Loucy (cell line): ENCODE measurements around the gene ACTBL2.

Experiments used
- H2AFZ ChIP-seq: fragments of 200-600 bp; sonication (generic); 2 replicates; pipeline ENCODE4 v1.6.0; 2016; ENCODE audit warnings: antibody characterized with exemption, mild to moderate bottlenecking, low read length, moderate library complexity
- H3F3A ChIP-seq: fragments of 200-600 bp; 2 replicates; pipeline ENCODE4 v1.6.0; 2016; ENCODE audit warnings: antibody characterized with exemption, low read depth, mild to moderate bottlenecking
- H3K27me3 ChIP-seq: fragments of 200-600 bp; sonication (generic); 2 replicates; pipeline ENCODE4 v1.6.1; 2014; ENCODE audit warnings: low read length, mild to moderate bottlenecking; ENCODE audit not compliant: insufficient read depth, poor library complexity, severe bottlenecking
- H3K36me3 ChIP-seq: fragments of 200-600 bp; sonication (generic); 2 replicates; pipeline ENCODE4 v1.6.1; 2016; ENCODE audit warnings: low read length; ENCODE audit not compliant: insufficient read depth
- H3K4me1 ChIP-seq: fragments of 200-600 bp; sonication (generic); 2 replicates; pipeline ENCODE4 v1.5.1; 2014; ENCODE audit warnings: low read length, mild to moderate bottlenecking; ENCODE audit not compliant: insufficient read depth, poor library complexity, severe bottlenecking
- H3K4me2 ChIP-seq: fragments of 200-600 bp; sonication (generic); 2 replicates; pipeline ENCODE4 v1.6.0; 2014; ENCODE audit warnings: antibody characterized with exemption, low read length, low read depth, mild to moderate bottlenecking; ENCODE audit not compliant: poor library complexity, severe bottlenecking
- H3K4me3 ChIP-seq: fragments of 200-600 bp; sonication (generic); 2 replicates; pipeline ENCODE4 v1.5.1; 2014; ENCODE audit warnings: low read length, mild to moderate bottlenecking, mixed read lengths; ENCODE audit not compliant: poor library complexity, severe bottlenecking
- H3K79me2 ChIP-seq: fragments of 200-600 bp; sonication (generic); 2 replicates; pipeline ENCODE4 v1.6.1; 2014; ENCODE audit warnings: low read length; ENCODE audit not compliant: insufficient read depth
- H3K9ac ChIP-seq: fragments of 200-600 bp; sonication (generic); 2 replicates; pipeline ENCODE4 v1.6.0; 2014; ENCODE audit warnings: mild to moderate bottlenecking, low read depth, low read length, moderate library complexity; ENCODE audit not compliant: poor library complexity, severe bottlenecking
- H3K9me2 ChIP-seq: fragments of 200-600 bp; sonication (generic); replicated peaks from 2 replicates; pipeline ENCODE4 v1.6.1; 2016; ENCODE audit warnings: low read depth, low read length, mixed read lengths
- H3K9me3 ChIP-seq: fragments of 200-600 bp; sonication (generic); 2 replicates; pipeline ENCODE4 v1.6.1; 2014; ENCODE audit warnings: mild to moderate bottlenecking, antibody characterized with exemption, low read length, low read depth; ENCODE audit not compliant: insufficient read depth
- H4K20me1 ChIP-seq: fragments of 200-600 bp; sonication (generic); 2 replicates; pipeline ENCODE4 v1.6.0; 2014; ENCODE audit warnings: antibody characterized with exemption, low read length, mild to moderate bottlenecking; ENCODE audit not compliant: insufficient read depth, poor library complexity, severe bottlenecking
- CTCF ChIP-seq: fragments of 200-600 bp; sonication (generic); conservative IDR thresholded peaks from 2 replicates; pipeline ENCODE4 v1.5.1; 2014; ENCODE audit warnings: mild to moderate bottlenecking, antibody characterized with exemption, low read length
- EZH2phosphoT487 ChIP-seq: fragments of 200-600 bp; IDR thresholded peaks from 2 replicates; pipeline ENCODE4 v1.6.1; 2018; ENCODE audit warnings: antibody characterized with exemption, mild to moderate bottlenecking, moderate library complexity, borderline replicate concordance

Gene ACTBL2

GRCh38 chr5:57504357-57504756, 21.7 kb upstream of the ACTBL2 start:
- Histone ChIP-seq H3K9me2 (no peaks in the 10 kb centered on the region), H3K9me3 (no peaks in the 10 kb centered on the region), H4K20me1 (no peaks in the 10 kb centered on the region), H3K79me2 (no peaks in the 10 kb centered on the region), H3K9ac (no peak overlapping the region), H2AFZ (no peak overlapping the region), H3K4me3 (no peak overlapping the region), H3K4me1 (peaks cover 24% of the 10 kb centered on the region), H3K27me3 (no peaks in the 10 kb centered on the region), H3K36me3 (no peaks in the 10 kb centered on the region), H3F3A (no peaks in the 10 kb centered on the region), H3K4me2 (no peak overlapping the region)
- TF ChIP-seq EZH2phosphoT487 (no peak), CTCF (no peak)

GRCh38 chr5:57503433-57503832, 20.8 kb upstream of the ACTBL2 start:
- Histone ChIP-seq H3F3A (no peaks in the 10 kb centered on the region), H3K9me2 (no peaks in the 10 kb centered on the region), H3K4me2 (no peak overlapping the region), H3K4me3 (no peak overlapping the region), H2AFZ (no peak overlapping the region), H4K20me1 (no peaks in the 10 kb centered on the region), H3K36me3 (no peaks in the 10 kb centered on the region), H3K27me3 (no peaks in the 10 kb centered on the region), H3K4me1 (peaks cover 27% of the 10 kb centered on the region), H3K79me2 (no peaks in the 10 kb centered on the region), H3K9ac (no peak overlapping the region), H3K9me3 (no peaks in the 10 kb centered on the region)
- no peak for TF ChIP-seq CTCF
- no peak for TF ChIP-seq EZH2phosphoT487

- Histone ChIP-seq H2AFZ (no peak overlapping the region), H3K9me3 (no peaks in the 10 kb centered on the region), H3K9me2 (no peaks in the 10 kb centered on the region), H3F3A (no peaks in the 10 kb centered on the region), H3K79me2 (no peaks in the 10 kb centered on the region), H3K4me2 (peak overlapping the region; percentile 23), H3K4me1 (peaks cover 30% of the 10 kb centered on the region), H3K36me3 (no peaks in the 10 kb centered on the region), H3K27me3 (no peaks in the 10 kb centered on the region), H3K9ac (no peak overlapping the region), H3K4me3 (no peak overlapping the region), H4K20me1 (no peaks in the 10 kb centered on the region)
- TF ChIP-seq CTCF (no peak), EZH2phosphoT487 (no peak)
Measured at GRCh38 chr5:57501414-57502201, 19.0 kb upstream of the ACTBL2 start.
